Hepatocyte (in vitro differentiated cells): Measurements from ENCODE around the gene SYT7. TPM values are rescaled to one million over a fixed set of nuclear protein-coding genes. Genes with fewer than 3 reads are reported as not detected.
A peak's percentile ranks its signal among the peaks of the same experiment; 100 is the strongest.

Experiments used
- DNase-seq: peaks from one replicate; pipeline ENCODE4 v3.0.0-alpha.2; 2016; ENCODE audit warnings: low spot score
- H2AFZ ChIP-seq: fragments of 200-600 bp; sonication (generic); 2 replicates; pipeline ENCODE4 v1.6.0; 2016; ENCODE audit warnings: antibody characterized with exemption, mild to moderate bottlenecking
- H3K27ac ChIP-seq: fragments of 200-600 bp; sonication (generic); 2 replicates; pipeline ENCODE4 v1.5.1; 2016; ENCODE audit warnings: mild to moderate bottlenecking
- H3K27me3 ChIP-seq: fragments of 200-600 bp; sonication (generic); 2 replicates; pipeline ENCODE4 v1.6.1; 2016
- H3K36me3 ChIP-seq: fragments of 200-600 bp; sonication (generic); replicated peaks from 2 replicates; pipeline ENCODE4 v1.5.1; 2016; ENCODE audit warnings: low read depth; ENCODE audit not compliant: insufficient read depth
- H3K4me1 ChIP-seq: fragments of 200-600 bp; sonication (generic); 2 replicates; pipeline ENCODE4 v1.5.1; 2016; ENCODE audit warnings: mild to moderate bottlenecking, moderate library complexity; ENCODE audit not compliant: insufficient read depth
- H3K4me2 ChIP-seq: fragments of 200-600 bp; sonication (generic); 2 replicates; pipeline ENCODE4 v1.6.0; 2016
- H3K4me3 ChIP-seq: fragments of 200-600 bp; sonication (generic); 2 replicates; pipeline ENCODE4 v1.5.1; 2016; ENCODE audit warnings: mild to moderate bottlenecking
- H3K79me2 ChIP-seq: fragments of 200-600 bp; sonication (generic); 2 replicates; pipeline ENCODE4 v1.6.0; 2017; ENCODE audit warnings: mild to moderate bottlenecking
- H3K9me2 ChIP-seq: fragments of 200-600 bp; sonication (generic); replicated peaks from 2 replicates; pipeline ENCODE4 v1.6.0; 2017; ENCODE audit warnings: mild to moderate bottlenecking; ENCODE audit not compliant: insufficient read depth
- H3K9me3 ChIP-seq: fragments of 200-600 bp; sonication (generic); 2 replicates; pipeline ENCODE4 v1.5.1; 2016; ENCODE audit warnings: low read depth, mild to moderate bottlenecking
- H4K20me1 ChIP-seq: fragments of 200-600 bp; sonication (generic); 2 replicates; pipeline ENCODE4 v1.6.0; 2016; ENCODE audit warnings: mild to moderate bottlenecking; ENCODE audit not compliant: insufficient read depth, poor library complexity, severe bottlenecking
- EZH2 ChIP-seq: fragments of 200-600 bp; sonication (generic); IDR thresholded peaks from 2 replicates; pipeline ENCODE4 v1.6.1; 2016; ENCODE audit warnings: antibody characterized with exemption, mild to moderate bottlenecking, borderline replicate concordance
- EZH2phosphoT487 ChIP-seq: fragments of 200-600 bp; sonication (generic); IDR thresholded peaks from one replicate; pipeline ENCODE4 v1.6.1; 2018; ENCODE audit warnings: antibody characterized with exemption, mild to moderate bottlenecking, low read depth, moderate library complexity; ENCODE audit not compliant: unreplicated experiment, severe bottlenecking
- WGBS: methylation state at CpG from one replicate; pipeline ENCODE4 v1.1.6; 2016; ENCODE audit warnings: low lambda C conversion rate; ENCODE audit errors: missing lambda C conversion rate; 5-methylcytosine and 5-hydroxymethylcytosine counted together
- polyA plus RNA-seq: library from polyadenylated mRNA; unstranded; fragments of >200 nt; fragmentation: Nextera tagmentation; extraction: Ambion mirVana; gene quantifications from 2 replicates; pipeline ENCODE4 v1.2.1, GENCODE V29; 2016
- total RNA-seq: library from RNA; depleted of rRNA; stranded (reverse); fragments of >200 nt; gene quantifications from 2 replicates; pipeline ENCODE4 v1.2.3, GENCODE V29; 2014
- TF ChIP-seq, protein P1 (sequence below): fragments of 200-600 bp; sonication (generic); IDR thresholded peaks from 2 replicates; pipeline ENCODE4 v1.5.1; 2016; ENCODE audit warnings: antibody characterized with exemption, mild to moderate bottlenecking; ENCODE audit not compliant: poor library complexity

Gene SYT7
- total and polyA plus RNA-seq, 2 experiments from 2014 or later, result 11.3 to 15.5 TPM

- no peaks in the 10 kb centered on the region for H3K79me2 ChIP-seq
- DNase-seq, result no peak
- H3K4me1 ChIP-seq, result peaks cover 19% of the 10 kb centered on the region
- TF ChIP-seq EZH2phosphoT487 (no peak), EZH2 (no peak)
- TF ChIP-seq, protein P1, sequence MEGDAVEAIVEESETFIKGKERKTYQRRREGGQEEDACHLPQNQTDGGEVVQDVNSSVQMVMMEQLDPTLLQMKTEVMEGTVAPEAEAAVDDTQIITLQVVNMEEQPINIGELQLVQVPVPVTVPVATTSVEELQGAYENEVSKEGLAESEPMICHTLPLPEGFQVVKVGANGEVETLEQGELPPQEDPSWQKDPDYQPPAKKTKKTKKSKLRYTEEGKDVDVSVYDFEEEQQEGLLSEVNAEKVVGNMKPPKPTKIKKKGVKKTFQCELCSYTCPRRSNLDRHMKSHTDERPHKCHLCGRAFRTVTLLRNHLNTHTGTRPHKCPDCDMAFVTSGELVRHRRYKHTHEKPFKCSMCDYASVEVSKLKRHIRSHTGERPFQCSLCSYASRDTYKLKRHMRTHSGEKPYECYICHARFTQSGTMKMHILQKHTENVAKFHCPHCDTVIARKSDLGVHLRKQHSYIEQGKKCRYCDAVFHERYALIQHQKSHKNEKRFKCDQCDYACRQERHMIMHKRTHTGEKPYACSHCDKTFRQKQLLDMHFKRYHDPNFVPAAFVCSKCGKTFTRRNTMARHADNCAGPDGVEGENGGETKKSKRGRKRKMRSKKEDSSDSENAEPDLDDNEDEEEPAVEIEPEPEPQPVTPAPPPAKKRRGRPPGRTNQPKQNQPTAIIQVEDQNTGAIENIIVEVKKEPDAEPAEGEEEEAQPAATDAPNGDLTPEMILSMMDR, result no peak
- H2AFZ ChIP-seq, result no peak overlapping the region
- no peaks in the 10 kb centered on the region for H3K9me3 ChIP-seq
- H3K27ac ChIP-seq, result no peak overlapping the region
- no peaks in the 10 kb centered on the region for H3K9me2 ChIP-seq
- no peak overlapping the region for H3K4me2 ChIP-seq
- no peaks in the 10 kb centered on the region for H3K36me3 ChIP-seq
- H3K4me3 ChIP-seq, result no peak overlapping the region
- H3K27me3 ChIP-seq, result peaks cover 27% of the 10 kb centered on the region
- H4K20me1 ChIP-seq, result no peaks in the 10 kb centered on the region
- 56% methylated on average over 13 of the region's 13 CpGs for WGBS
Observed at GRCh38 chr11:61554172-61554988, 26.5 kb downstream of the SYT7 start.

DNA sequence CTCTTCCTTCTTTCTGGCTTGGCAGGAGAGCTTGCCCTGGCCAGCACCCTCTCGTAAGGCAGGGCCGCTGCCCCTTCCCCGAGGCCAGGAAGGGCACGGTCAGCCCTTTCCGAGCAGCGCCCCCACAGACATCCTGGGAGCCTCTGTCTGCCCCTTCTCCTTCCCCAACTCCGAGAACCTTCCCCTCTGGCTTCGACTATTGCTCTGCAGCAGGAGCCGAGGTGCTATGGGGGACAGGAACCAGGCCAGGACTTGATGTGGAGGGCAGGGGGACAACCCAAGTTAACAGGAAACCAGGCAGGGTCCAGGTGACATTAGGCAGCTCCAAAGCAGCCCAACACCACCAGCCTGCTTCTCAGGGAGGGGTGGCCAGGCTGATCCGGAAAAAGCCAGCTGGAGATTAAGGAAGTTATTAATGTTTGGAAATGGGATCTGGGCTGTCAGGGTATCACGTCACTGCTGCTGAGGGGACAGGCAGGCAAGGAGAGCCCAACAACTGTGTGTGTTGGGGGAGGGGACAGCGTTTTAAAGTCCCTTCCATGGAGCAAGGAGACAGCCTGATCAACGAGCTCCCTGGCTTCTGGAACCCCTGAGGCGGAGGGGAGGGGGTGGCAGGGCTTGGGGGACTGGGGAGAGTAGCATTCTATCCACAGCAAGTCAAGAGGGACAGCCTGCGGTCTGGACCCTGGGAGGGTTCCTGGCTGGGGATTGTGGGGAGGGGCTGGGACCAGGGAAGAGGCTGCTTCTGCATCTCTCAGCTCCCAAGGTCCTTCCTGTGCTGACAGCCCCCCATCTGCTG, 27.3 kb downstream of the SYT7 start:
- peaks cover 27% of the 10 kb centered on the region for H3K27me3 ChIP-seq
- H2AFZ ChIP-seq, result no peak overlapping the region
- H3K79me2 ChIP-seq, result no peaks in the 10 kb centered on the region
- no peak overlapping the region for H3K4me3 ChIP-seq
- H3K9me2 ChIP-seq, result no peaks in the 10 kb centered on the region
- 48% methylated on average over 12 of the region's 15 CpGs for WGBS
- H4K20me1 ChIP-seq, result no peaks in the 10 kb centered on the region
- no peaks in the 10 kb centered on the region for H3K36me3 ChIP-seq
- peak; percentile 35 for DNase-seq
- no peak overlapping the region for H3K4me2 ChIP-seq
- no peak overlapping the region for H3K27ac ChIP-seq
- no peaks in the 10 kb centered on the region for H3K9me3 ChIP-seq
- H3K4me1 ChIP-seq, result peaks cover 19% of the 10 kb centered on the region
- TF ChIP-seq, protein P1, result no peak
- TF ChIP-seq EZH2phosphoT487 (no peak), EZH2 (no peak)

DNA sequence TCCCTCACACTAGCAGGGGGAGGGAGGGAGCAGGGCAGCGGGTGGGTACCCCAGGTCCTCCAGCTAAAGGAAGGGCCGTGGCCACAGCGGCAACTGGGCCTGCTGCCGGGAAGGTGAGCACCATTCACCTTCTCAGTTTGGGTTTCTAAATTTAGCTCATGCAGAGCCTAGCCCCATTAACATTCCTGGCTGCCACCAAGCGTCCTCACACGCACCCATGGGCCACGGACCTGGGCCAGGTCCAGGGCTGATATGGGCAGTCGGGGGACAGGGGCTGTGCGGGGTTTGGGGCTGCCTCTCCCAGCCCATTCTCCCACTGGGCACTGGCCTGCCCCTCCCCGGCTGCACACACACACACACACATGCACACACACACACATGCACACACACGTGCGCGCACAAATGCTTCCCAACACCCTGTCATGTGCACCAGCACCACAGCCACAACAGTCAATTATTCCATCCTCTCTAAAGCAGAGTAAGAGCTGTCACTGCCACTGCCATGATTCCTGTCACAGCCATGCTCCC, 28.7 kb downstream of the SYT7 start:
- H3K36me3 ChIP-seq, result no peaks in the 10 kb centered on the region
- no peaks in the 10 kb centered on the region for H4K20me1 ChIP-seq
- H3K4me3 ChIP-seq, result no peak overlapping the region
- no peak overlapping the region for H3K4me2 ChIP-seq
- DNase-seq, result no peak
- H3K9me3 ChIP-seq, result no peaks in the 10 kb centered on the region
- H3K27ac ChIP-seq, result no peak overlapping the region
- H3K9me2 ChIP-seq, result no peaks in the 10 kb centered on the region
- H3K27me3 ChIP-seq, result peaks cover 27% of the 10 kb centered on the region
- no peak overlapping the region for H2AFZ ChIP-seq
- 82% methylated on average over 9 of the region's 13 CpGs for WGBS
- H3K4me1 ChIP-seq, result peaks cover 19% of the 10 kb centered on the region
- TF ChIP-seq, protein P1, result no peak
- TF ChIP-seq EZH2 (no peak), EZH2phosphoT487 (no peak)
- no peaks in the 10 kb centered on the region for H3K79me2 ChIP-seq
